ENCODE results near the gene ITPRID2.
A peak's percentile ranks its signal among the peaks of the same experiment; 100 is the strongest.
"Not testable (repeated sequence)": the region's sequence is repeated elsewhere in the genome, so short reads cannot be mapped to it uniquely, and the experiment has no call there.

Gene ITPRID2

DNA sequence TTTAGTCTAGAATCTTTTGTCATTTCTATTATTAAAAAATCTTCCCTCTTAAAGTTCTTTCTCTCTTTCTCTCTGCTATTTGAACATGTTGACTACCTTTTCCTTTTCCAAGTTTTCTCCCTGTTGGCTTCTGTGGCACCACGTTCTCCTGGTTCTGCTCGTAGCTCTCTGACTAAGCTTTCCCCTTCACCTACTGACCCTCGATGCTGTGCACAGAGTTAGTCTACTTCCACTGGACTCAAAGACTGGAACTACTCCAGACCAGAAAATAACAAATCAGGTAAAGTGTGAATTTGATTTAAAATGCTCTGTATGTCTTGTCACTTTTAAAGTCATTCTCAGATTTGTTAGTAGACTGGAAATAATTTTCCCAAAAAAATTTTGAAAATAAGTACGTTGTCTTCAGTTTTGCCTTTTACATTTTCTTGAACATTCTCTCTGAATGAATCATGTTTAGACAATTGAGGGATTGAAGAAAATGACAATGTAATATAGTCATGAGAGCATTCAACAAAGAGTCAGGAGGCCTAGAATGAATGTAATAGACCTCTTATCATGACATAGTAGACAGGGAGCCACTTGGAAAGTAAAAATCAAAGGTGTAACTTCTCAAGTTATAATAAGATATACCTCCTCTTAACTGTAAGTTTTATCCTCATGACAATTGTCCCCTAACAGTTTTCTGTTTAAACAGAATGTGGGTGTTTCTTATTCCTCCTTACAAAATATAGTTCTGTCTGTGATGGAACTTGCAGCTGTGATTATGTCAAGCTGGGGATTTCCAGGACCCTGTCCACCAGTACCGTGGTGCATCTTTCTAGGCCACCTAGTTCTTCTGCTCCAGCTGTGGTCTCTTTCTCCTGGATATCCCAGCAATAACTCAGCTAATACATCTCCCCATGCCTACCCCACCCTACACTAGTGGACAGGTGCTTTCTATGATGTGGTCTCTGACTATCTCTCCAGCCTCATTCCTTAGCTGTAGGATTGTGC lies 25.5 kb downstream of the ITPRID2 start:
- no peak for DNase-seq (ENCODE audit: low spot score)

GRCh38 chr2:181918188-181918587 lies 26.7 kb downstream of the ITPRID2 start:
- no peak for DNase-seq (ENCODE audit: low spot score)

- DNase-seq (ENCODE audit: low spot score), result no peak
These were observed 31.6 kb downstream of the ITPRID2 start for GRCh38 chr2:181923121-181923520.

- no peak for DNase-seq (ENCODE audit: low spot score)
These were observed 32.8 kb downstream of the ITPRID2 start for GRCh38 chr2:181924336-181924735.

- DNase-seq (ENCODE audit: low spot score), result no peak
These were observed 43.2 kb downstream of the ITPRID2 start for GRCh38 chr2:181934694-181935093.

GRCh38 chr2:181937473-181937872 lies 45.9 kb downstream of the ITPRID2 start:
- DNase-seq (ENCODE audit: low spot score), result no peak

GRCh38 chr2:181943411-181944124 lies 52.0 kb downstream of the ITPRID2 start:
- DNase-seq (ENCODE audit: low spot score), result no peak

GRCh38 chr2:181944164-181944913 lies 52.8 kb downstream of the ITPRID2 start:
- no peak for DNase-seq (ENCODE audit: low spot score)

- DNase-seq (ENCODE audit: low spot score), result no peak
These were observed 53.4 kb downstream of the ITPRID2 start for GRCh38 chr2:181944914-181945291.

DNA sequence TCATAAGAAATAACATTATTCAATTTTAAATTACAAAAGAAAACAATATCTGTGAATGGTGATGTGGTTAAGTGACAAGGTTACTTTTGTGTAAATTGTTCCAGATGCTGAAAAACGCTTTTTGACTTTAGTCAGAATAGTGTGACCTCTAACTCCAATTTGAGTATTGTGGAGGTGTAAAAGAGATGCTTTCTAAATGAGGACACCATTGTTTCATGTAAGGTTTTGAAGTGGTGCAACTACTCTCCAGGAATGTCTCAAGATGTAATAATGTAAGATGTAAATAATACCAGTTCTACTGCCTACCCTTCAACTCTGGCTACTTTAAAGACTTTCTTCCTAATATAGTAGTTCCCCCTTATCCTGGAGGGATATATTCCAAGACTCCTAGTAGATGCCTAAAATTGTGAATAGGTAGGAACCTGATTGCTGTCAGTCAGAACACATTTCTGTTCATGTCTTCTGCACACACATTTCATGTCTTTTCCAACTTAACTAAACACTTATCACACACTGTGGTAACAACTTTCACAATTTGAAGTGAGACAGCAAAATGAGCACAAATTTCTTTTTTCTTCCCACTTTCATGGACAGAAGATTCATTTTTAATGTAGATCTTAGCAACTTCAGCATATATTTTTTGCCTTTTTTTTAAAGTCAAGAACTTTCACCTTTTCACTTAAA lies 55.1 kb downstream of the ITPRID2 start:
- no peak for DNase-seq (ENCODE audit: low spot score)

DNA sequence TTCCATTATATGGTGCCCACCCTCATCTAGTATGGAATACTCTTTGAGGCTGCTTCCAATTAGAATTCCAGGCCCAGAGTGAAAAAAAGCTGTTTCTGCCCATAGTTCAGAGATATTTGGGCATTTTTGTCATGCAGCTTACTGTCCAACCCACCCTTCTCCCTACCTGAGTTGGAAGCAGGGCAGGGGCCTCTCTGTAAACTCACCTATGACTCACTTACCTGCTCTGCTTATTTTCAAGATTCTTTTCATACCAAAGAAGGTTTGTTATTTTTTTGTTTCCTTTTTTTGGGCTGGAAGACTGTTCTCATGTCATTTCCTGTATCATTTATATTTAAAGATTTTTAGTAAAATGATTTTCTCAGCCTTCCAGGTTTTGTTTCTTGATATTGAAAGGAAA lies 55.7 kb downstream of the ITPRID2 start:
- DNase-seq (ENCODE audit: low spot score), result no peak

GRCh38 chr2:181948227-181948626 lies 56.7 kb downstream of the ITPRID2 start:
- DNase-seq (ENCODE audit: low spot score), result no peak

- no peak for DNase-seq (ENCODE audit: low spot score)
These were observed 57.5 kb downstream of the ITPRID2 start for GRCh38 chr2:181949047-181949446.

DNA sequence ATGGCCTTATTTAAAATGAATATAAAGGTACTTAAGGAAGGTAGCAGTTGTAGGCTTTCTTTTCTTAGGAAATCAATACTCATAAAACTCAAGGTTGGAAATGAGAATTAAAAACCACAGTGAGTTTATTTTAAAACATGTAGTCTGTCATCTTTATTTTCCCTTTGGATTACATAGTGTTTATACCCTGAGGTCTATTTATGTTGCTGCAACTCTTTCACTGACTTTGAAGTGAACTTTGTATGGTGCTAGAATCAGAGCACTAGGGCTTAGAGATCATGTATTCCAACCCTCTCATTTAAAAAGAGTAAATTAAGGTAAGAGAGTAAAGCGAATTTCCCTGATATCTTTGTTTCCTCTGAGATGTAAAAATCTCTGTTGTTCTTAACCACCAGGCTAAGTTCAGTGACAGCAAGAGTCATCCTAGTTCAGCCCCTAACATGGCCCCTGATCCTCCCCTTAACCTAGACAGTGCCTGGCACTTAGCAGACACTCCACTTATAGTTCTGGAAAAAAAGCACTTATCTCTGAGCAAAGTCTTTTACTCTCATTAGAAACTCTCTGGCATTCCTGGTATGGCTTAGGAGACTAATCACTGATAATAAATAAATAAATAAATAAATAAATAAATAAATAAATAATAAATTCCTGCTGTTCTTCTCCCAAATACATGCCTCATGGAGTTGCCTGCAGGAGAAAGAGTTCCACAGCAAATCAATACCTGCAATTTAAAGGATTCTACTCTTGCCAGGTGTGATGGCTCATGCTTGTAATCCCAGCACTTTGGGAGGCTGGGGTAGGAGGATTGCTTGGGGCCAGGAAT lies 61.1 kb downstream of the ITPRID2 start:
- DNase-seq (ENCODE audit: low spot score), result no peak

DNA sequence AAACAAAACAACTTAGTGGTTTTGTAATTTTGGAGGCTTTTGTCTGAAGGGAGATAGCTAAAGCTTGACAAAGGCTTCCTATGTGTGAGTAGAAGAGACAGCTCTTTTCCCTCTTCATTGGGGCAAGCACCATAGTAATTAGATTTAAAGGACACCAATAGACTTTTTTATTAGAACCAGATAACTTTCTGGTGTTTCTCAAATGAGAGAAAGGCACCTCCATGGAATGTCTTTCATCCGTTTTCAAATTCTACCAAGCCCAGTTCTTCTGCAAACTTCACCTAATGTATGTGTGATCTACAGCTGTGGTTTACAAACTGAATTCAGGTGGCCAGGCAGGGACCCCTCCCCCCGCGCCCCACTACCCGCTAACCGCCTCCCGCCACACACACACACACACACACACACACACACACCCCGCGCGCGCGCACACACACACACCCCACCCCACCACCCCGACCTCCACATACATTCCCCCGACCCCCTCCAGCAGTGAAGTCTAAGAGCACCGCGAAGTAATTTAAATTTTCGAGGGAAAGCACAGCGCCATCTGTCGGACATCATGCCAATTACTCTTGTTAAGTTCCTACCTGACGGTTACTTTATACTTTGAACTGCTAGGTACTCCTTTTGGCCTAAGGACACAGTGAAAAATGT lies 62.5 kb downstream of the ITPRID2 start:
- DNase-seq (ENCODE audit: low spot score), result peak; percentile 85

DNA sequence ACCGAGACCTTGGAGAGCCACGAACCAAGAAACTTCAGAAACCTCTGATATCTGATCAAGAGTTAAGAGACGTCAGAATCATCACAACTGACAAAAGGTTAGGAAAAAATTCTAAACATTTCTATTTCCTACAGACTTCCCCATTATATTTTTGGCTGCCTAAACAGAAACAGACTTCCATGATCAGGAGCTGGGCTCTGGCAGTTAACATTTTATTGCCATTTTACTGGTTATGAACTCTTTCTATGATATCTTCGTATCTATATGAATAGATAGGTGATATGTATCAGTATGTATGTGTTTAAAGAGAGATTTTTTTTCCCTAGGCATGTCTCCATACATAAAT lies 63.0 kb downstream of the ITPRID2 start:
- DNase-seq (ENCODE audit: low spot score), result no peak

GRCh38 chr2:181955010-181955409 lies 63.5 kb downstream of the ITPRID2 start:
- DNase-seq (ENCODE audit: low spot score), result no peak

GRCh38 chr2:181955866-181956265 lies 64.3 kb downstream of the ITPRID2 start:
- DNase-seq (ENCODE audit: low spot score), result not testable (repeated sequence)

GRCh38 chr2:181957668-181958067 lies 66.1 kb downstream of the ITPRID2 start:
- no peak for DNase-seq (ENCODE audit: low spot score)

DNA sequence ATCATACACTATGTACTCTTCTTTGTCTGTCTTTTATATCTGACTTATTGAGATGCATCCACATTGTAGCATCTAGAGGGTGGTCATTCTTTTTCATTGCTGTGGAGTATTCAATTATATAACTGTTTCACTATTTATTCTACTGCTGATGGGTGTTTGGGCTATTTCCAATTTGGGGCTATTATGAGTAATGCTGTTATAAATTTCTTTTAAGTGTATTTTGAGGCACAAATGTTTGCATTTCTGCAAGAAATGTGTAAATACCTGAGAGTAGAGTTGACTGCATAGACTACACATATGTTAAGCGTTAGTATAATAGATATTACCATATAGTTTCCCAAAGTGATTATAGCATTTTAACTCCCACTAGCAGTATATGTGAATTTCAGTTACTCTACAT lies 67.2 kb downstream of the ITPRID2 start:
- no peak for DNase-seq (ENCODE audit: low spot score)

DNA sequence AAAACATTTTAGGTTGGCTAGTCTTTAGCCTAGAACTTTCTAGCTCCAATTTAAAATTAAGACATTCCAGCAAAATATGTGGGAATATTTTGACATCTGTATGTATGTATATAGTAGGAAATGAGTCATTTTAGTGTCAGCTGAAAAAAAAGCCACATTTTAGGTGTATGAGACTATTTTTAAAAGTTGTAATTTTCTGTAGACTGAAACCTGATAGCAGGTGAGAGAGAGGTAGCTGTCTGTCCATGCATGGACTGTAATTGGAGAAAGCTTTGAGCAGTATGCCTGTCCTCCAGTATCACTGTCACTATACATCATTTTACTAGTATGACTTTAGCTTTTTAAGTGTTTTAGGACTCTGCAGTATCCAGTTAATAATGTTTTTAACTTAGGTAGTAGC lies 68.0 kb downstream of the ITPRID2 start:
- DNase-seq (ENCODE audit: low spot score), result no peak
